Activated T-helper 1 cell treated with Interleukin-2 at 50 U/mL for 16 hours (primary cell): Measurements from ENCODE around the gene INSR.
A peak's percentile ranks its signal among the peaks of the same experiment; 100 is the strongest.
"Not testable (repeated sequence)": the region's sequence is repeated elsewhere in the genome, so short reads cannot be mapped to it uniquely, and the experiment has no call there.

ENCODE experiments used
- DNase-seq: peaks from one replicate; pipeline ENCODE4 v3.0.0-alpha.2; 2020; ENCODE audit warnings: low read depth

Gene INSR

DNA sequence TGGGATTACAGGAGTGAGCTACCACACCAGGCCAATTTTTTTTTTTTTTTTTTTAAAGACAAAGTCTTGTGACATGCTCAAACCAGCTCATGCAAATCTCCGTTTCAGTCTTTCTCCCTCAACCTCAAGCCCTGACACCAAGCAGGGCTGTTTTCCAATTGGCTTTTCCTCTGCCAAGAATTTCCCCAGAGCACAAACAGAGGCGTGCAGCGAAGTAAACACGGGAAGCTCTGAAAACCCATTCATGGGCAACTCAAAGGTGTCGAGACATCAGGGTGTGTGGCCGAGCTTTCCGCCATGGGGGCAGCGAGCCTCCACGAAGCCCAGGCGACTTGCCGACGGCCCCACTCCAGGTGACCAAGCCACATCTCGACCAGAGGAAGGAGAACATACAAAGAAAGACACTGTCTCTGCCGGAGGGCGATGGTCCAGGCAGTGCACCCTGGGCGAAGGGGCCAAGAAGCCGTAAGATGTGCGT, 70.0 kb downstream of the INSR start:
- DNase-seq, result no peak

DNA sequence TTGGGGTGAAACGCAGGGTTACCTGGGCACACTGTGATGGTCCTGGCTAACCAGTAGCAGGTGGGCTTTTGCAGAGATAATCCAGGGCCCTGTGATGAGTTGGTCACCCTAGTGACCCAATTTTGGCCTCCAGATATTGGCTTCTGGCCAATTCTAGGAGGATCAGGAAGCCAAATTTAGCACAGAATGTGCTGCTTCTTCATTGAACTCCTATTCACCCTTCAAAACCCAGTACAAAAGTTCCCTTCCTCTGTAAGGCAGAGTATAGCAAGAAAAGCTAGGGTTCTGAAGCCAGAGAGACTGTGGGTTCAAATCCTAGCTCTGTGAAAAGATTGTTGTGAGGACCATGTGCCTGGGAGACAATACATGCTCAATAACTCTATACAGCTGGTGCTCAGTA, 70.8 kb downstream of the INSR start:
- DNase-seq, result no peak

DNA sequence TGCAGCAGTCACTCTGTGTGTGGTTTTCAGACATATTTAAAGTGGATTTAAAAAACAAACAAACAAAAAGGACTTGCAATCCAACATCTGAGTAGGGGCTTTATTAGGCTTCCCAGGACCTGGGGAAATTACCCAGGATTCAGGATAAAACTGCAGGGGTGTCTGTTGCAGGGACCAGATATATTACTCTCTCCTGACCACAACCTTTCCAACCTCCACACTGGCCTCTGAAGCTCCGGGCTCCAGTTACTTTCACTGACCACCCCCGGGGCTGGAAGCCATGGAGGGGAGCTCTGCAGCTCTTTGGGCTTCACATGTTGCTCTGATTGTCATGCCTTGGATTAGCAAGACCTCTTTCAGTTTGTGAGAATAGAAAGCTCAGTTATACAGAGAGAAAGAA, 75.2 kb downstream of the INSR start:
- DNase-seq, result no peak

DNA sequence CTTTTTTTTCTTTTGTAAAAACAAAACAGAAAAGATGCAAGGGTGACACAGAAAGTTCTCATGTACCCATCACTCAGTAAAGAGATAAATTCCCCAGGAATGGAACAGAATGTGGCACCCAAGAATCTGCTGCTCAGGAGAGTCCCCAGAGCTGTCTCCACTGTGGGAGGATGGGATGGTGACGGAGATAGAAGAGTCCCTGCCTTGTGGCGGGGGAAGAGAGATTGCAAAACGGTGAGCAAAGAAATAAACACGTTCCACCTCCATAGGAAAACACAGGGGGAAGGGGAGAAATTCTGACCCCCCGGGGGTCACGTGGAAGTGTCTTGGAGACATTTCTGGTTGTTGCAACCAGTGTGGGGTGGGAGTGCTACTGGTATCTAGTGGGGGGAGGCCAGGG, 76.4 kb downstream of the INSR start:
- DNase-seq, result no peak

DNA sequence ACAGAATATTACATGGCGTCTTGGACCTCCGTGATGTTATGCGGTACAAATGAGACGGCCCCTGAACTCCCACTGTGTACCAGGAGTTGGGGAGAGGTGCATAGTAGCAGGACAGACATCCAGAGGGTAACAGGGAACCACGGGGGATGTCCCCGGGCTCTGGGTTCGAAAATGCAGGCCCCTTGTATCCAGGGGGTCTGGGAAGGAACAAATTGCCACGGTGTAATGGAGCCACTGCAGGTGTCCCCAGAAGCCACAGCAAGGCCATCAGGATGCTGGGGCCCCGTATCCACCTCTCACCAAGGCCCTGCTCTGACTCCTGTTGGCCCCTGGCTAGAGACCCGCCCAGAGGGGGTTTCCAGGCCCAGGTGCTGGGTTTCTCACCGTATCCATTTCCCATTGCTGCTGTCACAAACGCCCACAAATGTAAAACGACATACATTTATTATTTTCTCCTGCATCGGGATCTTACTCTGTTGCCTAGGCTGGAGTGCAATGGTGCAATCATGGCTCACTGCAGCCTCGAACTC, 77.8 kb downstream of the INSR start:
- no peak for DNase-seq

DNA sequence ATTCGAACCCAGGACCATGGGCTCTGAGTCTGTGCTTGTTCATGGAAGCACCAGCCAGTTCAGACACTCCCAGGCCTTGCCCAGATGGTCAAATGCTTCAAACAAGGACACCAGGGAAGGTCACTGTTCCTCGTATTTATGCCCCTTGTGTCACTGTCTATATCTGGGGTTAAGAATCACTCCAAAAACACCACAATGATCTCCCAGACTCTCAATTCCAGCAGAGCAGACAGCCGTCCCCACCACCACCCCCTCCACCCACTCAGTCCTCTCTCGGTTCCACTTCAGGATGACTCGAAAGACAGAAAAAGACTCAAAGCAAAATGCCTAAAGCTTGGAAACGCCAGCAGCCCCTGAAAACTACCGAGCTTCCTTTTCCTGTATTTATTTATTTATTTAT, 79.0 kb downstream of the INSR start:
- no peak for DNase-seq

DNA sequence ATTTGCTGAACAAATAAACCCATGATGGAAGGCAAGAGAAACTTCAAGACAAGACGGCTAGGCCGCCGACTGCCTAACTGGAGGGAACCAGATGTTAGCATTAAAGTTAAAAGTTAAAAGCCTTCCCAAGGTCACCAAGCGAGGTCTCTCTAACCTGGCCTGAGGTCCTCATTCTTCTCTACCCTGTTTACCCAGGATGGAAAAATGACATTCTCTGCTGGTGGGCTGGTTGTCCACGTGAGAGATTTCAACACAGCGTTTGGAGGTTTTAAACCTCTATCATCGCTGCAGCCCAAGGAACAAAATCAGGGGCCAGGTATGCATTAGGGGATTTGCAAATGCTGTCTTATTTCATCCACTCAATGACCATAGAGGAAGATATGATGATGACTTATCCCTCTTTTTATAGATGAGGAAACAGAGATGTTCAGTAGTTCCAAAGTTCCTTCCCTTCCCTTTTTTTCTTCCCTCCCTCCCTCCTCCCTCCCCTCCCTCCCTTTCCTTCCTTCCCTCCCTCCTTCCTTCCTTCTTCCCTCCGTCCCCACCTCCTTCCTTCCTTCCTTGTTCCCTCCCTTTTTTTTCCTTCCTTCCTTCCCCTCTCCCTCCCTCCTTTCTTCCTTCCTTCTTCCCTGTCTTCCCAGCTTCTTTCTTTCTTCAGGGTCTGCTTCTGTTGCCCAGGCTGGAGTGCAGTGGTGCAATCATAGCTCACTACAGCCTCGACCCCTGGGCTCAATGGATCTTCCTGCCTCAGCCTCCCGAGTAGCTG, 79.7 kb downstream of the INSR start:
- no peak for DNase-seq

DNA sequence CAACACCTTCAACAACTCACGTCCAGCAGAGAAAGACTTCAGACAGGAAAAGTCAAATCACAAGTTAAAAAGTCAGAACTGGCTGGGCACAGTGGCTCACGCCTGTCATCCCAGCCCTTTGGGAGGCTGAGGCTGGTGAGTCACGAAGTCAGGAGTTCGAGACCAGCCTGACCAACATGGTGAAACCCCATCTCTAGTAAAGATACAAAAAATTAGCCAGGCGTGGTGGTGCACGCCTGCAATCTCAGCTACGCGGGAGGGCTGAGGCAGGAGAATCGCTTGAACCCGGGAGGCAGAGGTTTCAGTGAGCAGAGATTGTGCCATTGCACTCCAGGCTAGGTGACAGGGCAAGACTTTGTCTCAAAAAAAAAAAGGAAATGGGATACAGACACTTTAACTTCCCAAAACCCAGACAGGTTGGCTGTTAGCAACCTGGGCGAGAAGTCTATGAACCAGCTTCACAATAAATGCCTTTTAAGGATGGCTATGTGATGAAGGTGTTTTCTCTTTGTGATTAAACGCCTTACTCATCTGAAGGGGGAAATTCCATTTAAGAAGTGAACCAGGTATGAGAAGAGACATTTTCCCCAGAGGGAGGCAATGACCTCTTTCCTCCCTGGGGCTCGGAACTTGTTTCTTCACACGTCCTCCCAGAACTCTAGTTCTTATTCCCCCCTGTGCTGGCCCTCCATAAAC, 80.4 kb downstream of the INSR start:
- DNase-seq, result no peak

DNA sequence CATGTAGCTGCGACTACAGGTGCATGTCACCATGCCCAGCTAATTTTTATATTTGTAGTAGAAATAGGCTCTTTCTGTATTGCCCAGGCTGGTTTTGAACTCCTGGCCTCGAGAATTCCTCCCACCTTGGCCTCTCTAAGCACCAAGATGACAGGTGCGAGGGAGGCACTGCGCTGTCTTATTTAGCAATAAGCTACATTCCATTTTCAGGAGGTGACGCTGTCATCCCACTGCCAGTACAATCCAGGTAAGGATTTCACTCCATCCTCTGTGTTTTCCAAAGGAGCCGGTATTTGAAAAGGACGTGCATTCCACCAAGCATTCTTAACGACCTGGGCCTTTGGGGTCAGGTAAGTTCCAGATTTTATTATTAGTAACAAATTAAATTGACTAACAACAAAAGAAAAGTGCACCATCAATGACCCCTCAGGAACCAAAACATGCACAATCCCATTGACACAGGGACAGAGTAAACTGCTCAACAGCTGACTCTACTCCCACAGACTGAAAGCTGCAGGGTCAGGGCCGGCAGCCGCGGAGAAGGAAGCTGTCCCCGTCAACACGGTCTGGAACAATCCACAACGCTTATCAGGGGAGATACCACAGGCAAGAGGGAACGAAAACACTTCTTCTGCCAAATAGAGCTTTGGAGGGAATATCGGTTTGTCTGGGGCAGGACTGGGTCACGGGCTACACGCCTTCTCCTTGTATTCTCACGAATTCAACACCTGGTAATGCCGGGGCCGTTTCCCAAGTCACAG, 82.8 kb downstream of the INSR start:
- DNase-seq, result no peak

DNA sequence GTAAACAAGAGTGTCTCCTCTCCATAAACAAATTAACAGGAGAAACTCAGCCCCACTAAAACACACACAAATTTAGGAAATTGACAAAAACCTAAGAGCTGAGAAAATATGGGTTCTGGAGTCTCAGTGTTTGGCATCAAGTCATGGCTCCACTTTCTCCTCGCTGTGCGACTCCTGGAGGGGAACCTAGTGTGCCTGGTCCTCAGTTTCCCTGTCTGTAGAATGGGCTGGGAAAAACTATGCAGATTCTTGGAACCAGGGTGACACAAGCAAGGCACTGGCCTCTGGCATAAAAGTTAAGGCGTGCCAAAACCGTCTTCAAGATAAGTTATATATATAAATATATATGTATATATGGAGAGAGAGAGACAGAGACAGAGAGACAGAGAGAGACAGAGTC, 83.9 kb downstream of the INSR start:
- no peak for DNase-seq

DNA sequence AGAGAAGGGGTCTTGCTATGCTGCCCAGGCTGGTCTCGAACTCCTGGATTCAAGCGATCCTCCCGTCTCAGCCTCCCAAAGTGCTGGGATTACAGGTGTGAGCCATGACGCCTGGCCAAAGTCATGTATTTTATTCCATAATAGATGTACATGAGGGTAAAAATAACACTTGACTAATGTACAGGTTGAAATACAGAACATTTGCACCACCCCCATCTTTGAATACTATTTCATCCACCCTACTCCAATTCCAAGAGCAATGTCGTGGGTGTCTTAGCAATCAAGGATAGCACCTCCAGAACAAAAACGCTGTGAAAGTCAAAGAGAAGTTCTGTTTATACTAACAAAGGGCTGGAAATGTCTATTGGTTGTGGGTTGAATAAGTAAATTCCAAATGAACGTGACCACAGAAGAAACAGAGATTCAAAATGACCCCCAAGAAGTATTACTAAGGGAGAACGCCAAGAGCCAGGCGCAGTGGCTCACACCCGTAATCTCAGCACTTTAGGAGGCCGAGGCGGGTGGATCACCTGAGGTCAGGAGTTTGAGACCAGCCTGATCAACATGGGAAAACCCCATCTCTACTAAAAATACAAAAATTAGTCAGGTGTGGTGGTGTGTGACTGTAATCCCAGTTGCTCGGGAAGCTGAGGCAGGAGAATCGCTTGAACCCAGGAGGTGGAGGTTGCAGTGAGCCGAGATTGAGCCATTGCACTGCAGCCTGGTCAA, 84.5 kb downstream of the INSR start:
- DNase-seq, result not testable (repeated sequence)

DNA sequence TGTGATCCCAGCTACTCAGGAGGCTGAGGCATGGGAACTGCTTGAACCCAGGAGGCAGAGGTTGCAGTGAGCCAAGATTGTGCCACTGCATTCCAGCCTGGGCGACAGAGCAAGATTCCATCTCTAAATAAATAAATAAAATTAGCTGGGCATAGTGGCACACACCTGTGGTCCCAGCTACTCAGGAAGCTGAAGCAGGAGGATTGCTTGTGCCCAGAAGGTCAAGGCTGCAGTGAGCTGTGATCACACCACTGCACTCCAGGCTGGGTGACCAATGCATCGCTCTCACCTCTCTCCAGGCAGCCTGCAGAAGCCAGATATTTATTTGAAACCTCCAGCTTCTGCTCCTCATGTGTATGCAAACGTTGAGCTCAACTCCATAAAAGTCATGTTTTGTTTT, 85.2 kb downstream of the INSR start:
- DNase-seq, result not testable (repeated sequence)

DNA sequence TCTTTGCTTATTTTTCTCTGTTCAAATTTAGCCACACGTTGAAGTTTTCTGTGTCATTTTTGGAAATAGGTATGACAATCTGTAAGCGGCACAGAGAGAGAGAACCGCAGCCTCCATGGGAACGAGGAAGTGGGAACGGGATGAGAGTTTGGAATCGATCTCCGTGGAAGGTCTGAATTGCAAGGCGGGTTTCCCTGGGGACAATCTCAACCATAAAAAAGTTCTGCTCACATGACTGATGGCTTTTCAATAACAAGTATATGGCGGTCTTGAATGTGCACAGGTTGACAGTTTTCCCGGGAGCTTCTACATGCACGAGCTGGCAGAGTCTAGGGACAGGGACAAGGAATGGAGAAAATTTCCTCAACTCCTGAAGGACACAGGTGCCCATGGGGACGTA, 90.9 kb downstream of the INSR start:
- no peak for DNase-seq

DNA sequence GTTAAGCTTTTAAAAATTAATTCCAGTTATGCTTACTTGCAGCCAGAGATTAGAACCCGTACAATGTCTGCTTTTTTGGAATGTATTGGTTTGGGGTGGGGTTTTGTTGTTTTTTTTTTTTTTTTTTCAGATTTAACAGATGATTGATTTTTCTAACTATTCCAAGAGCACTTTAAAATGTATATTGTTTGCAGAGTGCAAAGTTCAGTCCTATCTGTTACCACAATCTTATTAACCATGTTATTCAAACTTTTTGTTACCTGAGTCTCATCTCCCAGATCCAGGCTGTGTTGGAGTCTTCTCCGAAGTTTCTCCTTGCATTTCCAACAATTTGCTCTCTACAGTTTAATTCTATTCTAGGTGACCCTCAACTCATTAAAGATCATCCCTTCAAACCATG, 91.3 kb downstream of the INSR start:
- no peak for DNase-seq

DNA sequence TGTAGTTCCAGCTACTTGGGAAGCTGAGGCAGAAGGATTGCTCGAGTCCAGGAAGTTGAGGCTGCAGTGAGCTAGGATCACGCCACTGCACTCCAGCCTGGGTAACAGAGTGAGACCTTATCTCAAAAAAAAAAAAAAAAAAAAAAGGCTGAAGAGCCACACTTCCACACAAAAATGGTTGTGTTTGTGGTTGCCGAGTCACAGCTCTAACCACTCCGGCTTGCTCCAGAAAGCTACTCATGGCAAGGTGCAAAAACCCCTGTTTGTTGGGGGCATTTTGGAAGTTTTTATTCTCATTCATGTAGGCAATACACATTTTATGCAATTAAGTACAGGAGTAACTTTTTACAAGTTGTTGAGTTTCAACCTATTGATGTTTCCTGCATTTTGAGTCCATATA, 93.5 kb downstream of the INSR start:
- DNase-seq, result no peak

DNA sequence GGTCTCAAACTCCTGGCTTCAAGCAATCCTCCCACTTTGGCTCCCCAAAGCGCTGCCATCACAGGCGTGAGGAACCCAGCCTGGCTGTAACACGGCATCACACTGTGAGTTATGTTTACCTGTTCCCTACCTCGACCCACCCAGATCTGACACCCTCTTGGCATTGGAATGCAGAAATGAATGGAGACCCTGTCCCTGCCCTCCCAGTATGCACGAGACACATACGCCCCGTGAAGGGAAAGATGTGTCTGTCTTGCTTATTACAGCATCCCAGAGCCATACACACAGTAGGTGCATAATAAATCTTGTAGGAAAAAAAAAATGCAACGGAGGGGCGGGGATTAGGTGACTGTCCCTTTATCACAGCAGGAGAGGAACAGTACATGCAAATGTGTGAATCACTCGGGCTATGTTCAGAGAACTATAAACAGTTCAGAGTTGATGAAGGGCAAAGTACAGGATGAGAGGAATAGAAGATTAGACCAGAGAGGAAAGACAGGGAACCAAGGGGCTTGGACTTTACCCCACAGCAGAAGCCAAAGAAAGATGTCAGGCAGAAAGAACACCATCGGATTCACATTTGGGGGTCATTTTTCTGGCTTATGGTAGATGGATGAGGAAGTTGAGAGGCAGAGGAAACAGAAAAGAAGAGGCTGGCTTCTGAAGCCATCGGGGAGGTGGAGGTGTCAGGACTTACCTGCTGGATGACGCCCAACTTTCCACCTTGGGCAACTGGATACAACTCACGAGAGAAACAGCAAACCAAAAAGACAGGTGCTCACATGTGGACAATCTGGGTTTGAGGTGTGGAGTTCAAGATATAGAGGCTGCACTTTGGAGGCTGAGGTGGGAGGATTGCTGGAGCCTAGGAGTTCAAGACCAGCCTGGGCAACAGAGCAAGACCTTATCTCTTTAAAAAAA, 94.3 kb downstream of the INSR start:
- DNase-seq, result no peak

DNA sequence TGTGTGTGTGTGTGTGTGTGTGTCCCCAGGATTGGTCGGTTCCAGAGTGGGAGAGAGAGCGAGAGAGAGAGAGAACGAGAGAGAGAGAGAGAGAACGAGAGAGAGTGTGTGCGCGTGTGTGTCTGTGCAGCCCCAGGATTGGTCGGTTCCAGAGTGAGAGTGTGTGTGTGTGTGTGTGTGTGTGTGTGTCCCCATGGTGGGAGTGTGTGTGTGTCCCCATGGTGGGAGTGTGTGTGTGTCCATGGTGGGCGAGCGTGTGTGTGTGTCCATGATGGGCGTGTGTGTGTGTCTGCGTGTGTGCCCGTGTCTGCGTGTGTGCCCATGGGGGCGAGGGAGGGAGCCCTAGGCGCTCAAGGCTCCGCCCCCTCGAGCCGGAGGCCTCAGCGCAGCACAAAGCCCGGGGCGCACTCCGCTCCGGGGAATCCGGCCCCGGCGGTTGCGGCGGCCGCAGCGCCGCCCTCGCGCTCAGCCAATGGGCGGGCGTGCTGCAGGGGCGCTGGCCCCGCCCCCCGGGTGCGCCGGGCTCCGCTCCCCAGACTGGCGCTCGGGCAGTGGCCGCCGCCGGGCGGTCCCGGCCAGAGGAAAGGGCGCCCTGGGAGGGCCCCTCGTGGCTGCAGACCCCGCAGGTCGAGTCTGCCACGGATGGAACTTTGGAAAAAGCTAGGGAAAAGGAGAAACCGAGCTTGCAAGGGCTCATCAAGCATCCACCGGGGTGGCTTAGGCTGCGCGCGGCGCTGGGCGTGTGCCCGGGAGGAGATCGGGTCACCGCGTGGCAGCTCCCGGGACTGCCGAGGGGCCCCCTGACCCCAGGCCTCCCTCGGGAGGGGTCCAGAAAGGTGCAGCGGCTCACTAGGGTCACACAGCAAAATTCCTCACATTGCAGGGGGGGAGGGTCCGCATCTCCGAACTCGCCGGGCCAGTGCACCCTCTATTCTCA, 96.2 kb downstream of the INSR start:
- peak; percentile 85 for DNase-seq

DNA sequence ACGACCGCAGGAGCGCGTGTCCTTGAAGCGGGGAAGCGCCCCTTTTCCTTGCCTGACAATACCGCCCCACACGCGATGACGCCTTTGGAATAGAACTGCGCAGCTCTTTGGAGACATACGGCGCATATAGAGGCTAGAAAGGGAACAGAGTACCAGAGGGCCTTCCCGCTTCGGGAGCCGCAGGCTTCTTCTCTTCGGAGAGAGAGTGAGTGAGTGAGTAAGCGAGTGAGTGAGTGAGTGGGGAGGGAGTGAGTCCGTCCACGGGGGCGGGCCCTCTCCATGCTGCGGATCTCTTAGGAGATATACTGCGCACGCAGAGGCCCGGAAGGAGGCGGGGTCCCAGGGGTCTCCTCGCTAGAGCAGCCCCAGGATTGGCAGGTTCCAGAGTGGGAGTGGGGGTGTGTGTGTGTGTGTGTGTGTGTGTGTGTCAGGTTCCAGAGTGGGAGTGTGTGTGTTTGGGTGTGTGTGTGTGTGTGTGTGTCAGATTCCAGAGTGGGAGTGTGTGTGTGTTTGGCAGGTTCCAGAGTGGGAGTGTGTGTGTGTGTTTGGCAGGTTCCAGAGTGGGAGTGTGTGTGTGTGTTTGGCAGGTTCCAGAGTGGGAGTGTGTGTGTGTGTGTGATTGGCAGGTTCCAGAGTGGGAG, 97.0 kb downstream of the INSR start:
- peak; percentile 74 for DNase-seq

DNA sequence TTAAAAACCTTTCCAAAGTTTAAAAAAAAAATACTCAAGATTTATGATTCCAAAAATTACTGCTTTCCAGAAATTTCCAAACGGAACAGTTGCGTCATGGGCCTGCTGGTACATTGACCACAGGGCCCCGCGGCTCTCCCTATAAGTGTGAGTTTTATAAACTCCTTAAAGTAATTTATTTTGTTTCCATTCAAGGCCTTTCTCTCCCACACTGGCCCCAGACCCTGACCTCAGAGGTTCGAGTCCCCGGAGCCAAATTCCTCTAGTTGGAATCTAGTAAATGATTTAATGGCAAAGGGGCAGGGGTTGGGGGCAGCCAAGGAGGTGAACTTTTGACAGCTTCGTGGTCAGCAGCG, 97.5 kb downstream of the INSR start:
- DNase-seq, result no peak
